Neural cell (in vitro differentiated cells): ENCODE results near the gene CKMT2.

Source experiments
- CTCF ChIP-seq: fragments of 450-650 bp; IDR thresholded peaks from 2 replicates; pipeline ENCODE4 v1.5.1; 2014; ENCODE audit warnings: antibody characterized with exemption, mild to moderate bottlenecking, moderate library complexity; ENCODE audit not compliant: poor library complexity, severe bottlenecking
- EP300 ChIP-seq: fragments of 450-650 bp; conservative IDR thresholded peaks from 2 replicates; pipeline ENCODE4 v1.6.1; 2014; ENCODE audit warnings: antibody characterized with exemption, mild to moderate bottlenecking, moderate library complexity; ENCODE audit not compliant: poor library complexity, severe bottlenecking
- EZH2 ChIP-seq: fragments of 200-600, 300-800 bp; shearing (Covaris generic), sonication (generic); IDR thresholded peaks from 2 replicates; pipeline ENCODE4 v1.6.1; 2014; ENCODE audit warnings: antibody characterized with exemption, low read length, borderline replicate concordance, mild to moderate bottlenecking; ENCODE audit not compliant: insufficient read depth, poor library complexity, severe bottlenecking
- POLR2AphosphoS5 ChIP-seq: IDR thresholded peaks from 2 replicates; pipeline ENCODE4 v1.6.1; 2012
- RAD21 ChIP-seq: fragments of 450-650 bp; conservative IDR thresholded peaks from 2 replicates; pipeline ENCODE4 v1.6.1; 2014; ENCODE audit warnings: antibody characterized with exemption, mild to moderate bottlenecking, moderate library complexity
- REST ChIP-seq: IDR thresholded peaks from 2 replicates; pipeline ENCODE4 v1.6.1; 2012; ENCODE audit warnings: borderline replicate concordance

GRCh38 chr5:81300921-81301270 is 67.8 kb downstream of the CKMT2 start:
- TF ChIP-seq CTCF (no peak), POLR2AphosphoS5 (no peak), RAD21 (no peak), EP300 (no peak), REST (no peak), EZH2 (no peak)
